ENCODE results near the gene CCDC40.

GRCh38 chr17:80130992-80131391 lies 94.5 kb downstream of the CCDC40 start:
- TF ChIP-seq CTCF (conservative IDR thresholded peaks at IDR 0.05) = no peak
- TF ChIP-seq EZH2 (IDR thresholded peaks at IDR 0.05; ENCODE audit: low read depth) = no peak
